Psoas muscle (tissue), 8 donors: ENCODE measurements around the gene SLC29A1. TPM values are rescaled to one million over a fixed set of nuclear protein-coding genes. Genes with fewer than 3 reads are reported as not detected.

Experiments
- ATAC-seq, 4 donors: fragments of 200-7000 bp; cut with Tn5 transposase; one replicate each; pipeline ENCODE4 v1.9.1; 2020; ENCODE audit warnings: moderate library complexity in 3 of 4, mild to moderate bottlenecking in 2 of 4
- DNase-seq, 2 donors: peaks; one replicate each; pipeline ENCODE4 v3.0.0-alpha.2; 2020
- H3K27ac ChIP-seq: fragments of 200-600 bp; one replicate; pipeline ENCODE4 v1.8.0; 2022
- H3K27me3 ChIP-seq, 3 donors: fragments of 200-600 bp in 1 of 3; one replicate each; pipeline versions ENCODE4 v1.6.1 to v1.8.0; 2013 to 2022; ENCODE audit warnings: low read length in 2 of 3, mild to moderate bottlenecking in 2 of 3, moderate library complexity in 1 of 3; ENCODE audit not compliant: insufficient read depth in 3 of 3
- H3K36me3 ChIP-seq, 2 donors: fragments of 200-600 bp in 1 of 2; one replicate each; pipeline versions ENCODE4 v1.6.1 to v1.8.0; 2013 to 2022; ENCODE audit warnings: low read depth in 1 of 2, mild to moderate bottlenecking in 1 of 2, moderate library complexity in 1 of 2; ENCODE audit not compliant: insufficient read depth in 1 of 2
- H3K4me1 ChIP-seq: fragments of 200-600 bp; one replicate; pipeline ENCODE4 v1.8.0; 2022
- H3K4me3 ChIP-seq: fragments of 200-600 bp; one replicate; pipeline ENCODE4 v1.8.0; 2022; ENCODE audit warnings: mild to moderate bottlenecking
- H3K9me3 ChIP-seq: fragments of 200-600 bp; one replicate; pipeline ENCODE4 v1.8.0; 2022
- WGBS, 3 donors: extraction: QIAGEN DNeasy Blood & Tissue Kit; methylation state at CpG; one replicate each; pipeline versions ENCODE4 v1.1.6 to v1.1.7; 2013; 5-methylcytosine and 5-hydroxymethylcytosine counted together
- intact Hi-C, 2 donors: fragments of 100-400 bp; cut with DNase I; formaldehyde crosslinking; loops; one replicate each; pipeline versions ENCODE4 v1.11.0 to v1.14.2; 2022
- polyA plus RNA-seq, 3 donors: library from polyadenylated mRNA; stranded (reverse); fragments of 200-250 nt; gene quantifications; one replicate each; pipeline ENCODE4 v1.2.3, GENCODE V29; 2013
- total RNA-seq, 4 donors: library from RNA; stranded (reverse); fragmentation: NEBNext Ultra II Directional in 2 of 4; extraction: Animal tissue kit (Norgen Biotek cat#: 25700) in 2 of 4; gene quantifications; one replicate each; pipeline versions ENCODE4 v1.2.1 to v1.2.4, GENCODE V29; 2021 to 2023
- TF ChIP-seq, protein P1 (sequence below): fragments of 200-600 bp; IDR thresholded peaks from one replicate; pipeline ENCODE4 v1.8.0; 2022; ENCODE audit warnings: antibody characterized with exemption
- donor health status: healthy with polysubstance abuse.
- donor health status: DM: no; HTN: no; CAD: no; lungs with moderate emphysema.
- donor health status: Bipolar disorder and iron deficiency.
- donor health status: healthy.
- donor health status: DM: yes; HTN: yes; CAD: no.
- donor health status: DM: no; HTN: no; CAD: no.
- donor health status: DM: no; HTN: no; CAD: no.
- donor health status: DM: yes; HTN: yes; CAD: no.

SLC29A1 gene
- total and polyA plus RNA-seq, 7 donors: 29.1 to 80.7 (median 39.7) TPM

DNA sequence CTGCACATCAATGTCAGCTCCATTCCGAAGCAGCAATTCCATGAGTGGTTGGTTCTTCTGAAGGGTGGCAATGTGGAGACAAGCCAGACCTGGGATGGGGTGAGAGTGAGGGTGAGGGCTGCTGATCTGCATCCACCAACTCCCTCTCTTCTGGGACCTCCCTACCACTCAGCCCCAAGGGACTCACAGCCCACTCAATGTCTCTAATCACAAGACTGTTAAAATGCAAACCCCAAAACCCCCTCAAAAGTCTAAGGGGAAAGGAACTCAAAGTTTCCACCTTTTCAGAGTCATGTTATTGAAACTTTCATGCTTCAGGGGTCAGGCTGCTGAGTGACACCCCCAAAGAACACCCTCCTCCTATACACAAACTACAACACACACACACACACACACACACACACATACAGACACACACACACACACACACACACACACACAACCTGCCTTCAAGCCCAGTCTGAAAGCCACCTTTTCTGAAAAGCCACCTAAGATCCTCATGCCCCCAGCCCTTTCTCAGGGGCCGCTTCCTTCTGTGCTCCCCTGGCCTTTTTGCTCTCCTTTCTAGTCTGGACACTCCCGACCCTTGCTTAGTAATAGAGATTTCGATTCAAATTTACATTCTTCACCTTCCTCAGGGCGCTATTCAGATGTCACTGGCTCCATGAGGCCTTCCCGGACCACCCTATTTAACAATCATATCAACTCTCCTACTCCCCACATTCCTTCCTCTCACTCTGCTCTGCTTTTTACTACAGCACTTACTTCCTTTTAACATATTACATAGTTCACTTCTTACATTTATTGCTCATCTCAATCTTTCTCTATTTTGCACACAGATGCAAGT, 37.3 kb downstream of the SLC29A1 start:
- H3K27ac ChIP-seq: no peak overlapping the region
- TF ChIP-seq, protein P1, sequence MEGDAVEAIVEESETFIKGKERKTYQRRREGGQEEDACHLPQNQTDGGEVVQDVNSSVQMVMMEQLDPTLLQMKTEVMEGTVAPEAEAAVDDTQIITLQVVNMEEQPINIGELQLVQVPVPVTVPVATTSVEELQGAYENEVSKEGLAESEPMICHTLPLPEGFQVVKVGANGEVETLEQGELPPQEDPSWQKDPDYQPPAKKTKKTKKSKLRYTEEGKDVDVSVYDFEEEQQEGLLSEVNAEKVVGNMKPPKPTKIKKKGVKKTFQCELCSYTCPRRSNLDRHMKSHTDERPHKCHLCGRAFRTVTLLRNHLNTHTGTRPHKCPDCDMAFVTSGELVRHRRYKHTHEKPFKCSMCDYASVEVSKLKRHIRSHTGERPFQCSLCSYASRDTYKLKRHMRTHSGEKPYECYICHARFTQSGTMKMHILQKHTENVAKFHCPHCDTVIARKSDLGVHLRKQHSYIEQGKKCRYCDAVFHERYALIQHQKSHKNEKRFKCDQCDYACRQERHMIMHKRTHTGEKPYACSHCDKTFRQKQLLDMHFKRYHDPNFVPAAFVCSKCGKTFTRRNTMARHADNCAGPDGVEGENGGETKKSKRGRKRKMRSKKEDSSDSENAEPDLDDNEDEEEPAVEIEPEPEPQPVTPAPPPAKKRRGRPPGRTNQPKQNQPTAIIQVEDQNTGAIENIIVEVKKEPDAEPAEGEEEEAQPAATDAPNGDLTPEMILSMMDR: no peak
- DNase-seq (peak in 1 of 2 donors; percentile 14), ATAC-seq (no peak)
- H3K27me3 ChIP-seq: no peaks in the 10 kb centered on the region
- intact Hi-C loops: no loop called here
- peaks cover 2 to 18% of the 10 kb centered on the region in 2 donors for H3K36me3 ChIP-seq
- H3K4me1 ChIP-seq: peaks cover 29% of the 10 kb centered on the region
- H3K4me3 ChIP-seq: no peak overlapping the region
- 91 to 94% (median 93%) methylated on average over 6 of the region's 6 CpGs for WGBS, 3 donors
- H3K9me3 ChIP-seq: no peaks in the 10 kb centered on the region

DNA sequence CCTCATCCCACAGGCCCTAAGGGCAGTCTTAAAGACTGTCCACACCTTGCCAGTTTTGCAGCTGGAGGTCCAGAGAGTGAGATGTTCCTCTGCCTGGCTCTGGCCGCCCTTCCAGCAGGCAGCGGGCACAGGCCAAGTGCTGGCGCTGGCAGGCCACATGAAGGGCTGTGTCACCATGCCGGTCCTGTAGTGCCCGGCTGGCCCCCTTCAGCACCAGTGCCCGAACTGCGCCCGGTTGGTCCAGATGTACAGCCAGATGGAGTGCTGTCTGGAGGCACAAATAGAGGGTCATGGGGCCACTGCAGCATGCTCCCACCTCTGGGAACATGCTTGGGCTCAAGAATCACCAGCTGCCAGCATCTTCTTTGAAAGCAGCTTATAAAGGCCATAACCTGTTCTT, 38.2 kb downstream of the SLC29A1 start:
- H3K4me3 ChIP-seq: no peak overlapping the region
- WGBS, 3 donors: 88 to 93% (median 92%) methylated on average over 8 of the region's 8 CpGs
- H3K27me3 ChIP-seq: no peaks in the 10 kb centered on the region
- peaks cover 20% of the 10 kb centered on the region for H3K4me1 ChIP-seq
- TF ChIP-seq, protein P1: no peak
- H3K27ac ChIP-seq: no peak overlapping the region
- peaks cover 2 to 16% of the 10 kb centered on the region in 2 donors for H3K36me3 ChIP-seq
- ATAC-seq (no peak), DNase-seq (peak in 1 of 2 donors; percentile 45)
- no peaks in the 10 kb centered on the region for H3K9me3 ChIP-seq
- intact Hi-C loops: no loop called here

DNA sequence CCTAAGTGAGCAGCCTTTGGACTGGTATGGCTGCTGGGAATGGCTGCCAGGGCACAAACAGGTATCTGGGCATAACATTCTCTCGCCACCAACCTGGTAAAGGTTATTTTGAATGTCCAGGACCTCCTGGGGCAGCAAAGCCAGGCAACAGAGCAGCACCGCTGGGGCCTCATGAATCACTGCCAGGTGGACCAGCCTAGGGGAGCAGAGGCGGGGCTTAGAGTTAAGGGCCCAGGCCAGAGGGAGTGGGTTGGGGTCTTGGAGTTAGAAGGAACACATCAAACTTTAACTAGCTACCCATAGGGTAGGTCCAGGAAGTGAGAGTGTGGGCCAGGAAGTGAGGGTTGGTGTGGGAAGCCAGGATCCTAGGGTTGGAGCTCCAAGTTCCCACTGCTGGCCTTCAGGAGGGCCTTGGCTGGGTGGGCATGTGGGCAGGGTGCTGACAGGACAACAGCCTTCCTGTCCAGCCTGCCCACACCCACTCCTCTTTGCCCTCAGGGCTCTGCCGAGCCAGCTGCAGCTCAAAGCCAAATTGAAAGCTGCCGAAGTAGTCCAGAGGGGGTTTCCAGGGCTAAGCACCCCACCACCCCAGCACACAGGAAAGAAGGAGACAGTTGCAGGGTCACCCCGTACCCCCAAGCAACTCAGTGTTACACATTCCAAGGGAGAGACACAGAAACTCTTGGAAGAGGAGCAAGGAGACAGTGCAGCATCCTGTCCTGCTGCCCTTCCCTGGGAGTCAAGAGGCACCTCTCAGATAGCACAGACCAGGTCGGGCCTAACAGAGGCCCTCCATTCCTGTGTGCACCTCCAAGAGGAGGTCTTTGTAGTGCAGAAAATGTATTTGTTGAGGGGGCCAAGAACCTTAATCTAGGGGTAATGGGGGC, 39.3 kb downstream of the SLC29A1 start:
- Histone ChIP-seq H3K4me1 (peaks cover 19% of the 10 kb centered on the region), H3K27ac (no peak overlapping the region), H3K4me3 (peak overlapping the region; percentile 73), H3K9me3 (no peaks in the 10 kb centered on the region), H3K27me3 (no peaks in the 10 kb centered on the region), H3K36me3 (peaks cover 2 to 16% of the 10 kb centered on the region in 2 donors)
- intact Hi-C loops: no loop called here
- WGBS, 3 donors: 61 to 74% (median 72%) methylated on average over 7 of the region's 7 CpGs
- TF ChIP-seq, protein P1: no peak
- ATAC-seq (no peak), DNase-seq (peak in 1 of 2 donors; percentile 44)

DNA sequence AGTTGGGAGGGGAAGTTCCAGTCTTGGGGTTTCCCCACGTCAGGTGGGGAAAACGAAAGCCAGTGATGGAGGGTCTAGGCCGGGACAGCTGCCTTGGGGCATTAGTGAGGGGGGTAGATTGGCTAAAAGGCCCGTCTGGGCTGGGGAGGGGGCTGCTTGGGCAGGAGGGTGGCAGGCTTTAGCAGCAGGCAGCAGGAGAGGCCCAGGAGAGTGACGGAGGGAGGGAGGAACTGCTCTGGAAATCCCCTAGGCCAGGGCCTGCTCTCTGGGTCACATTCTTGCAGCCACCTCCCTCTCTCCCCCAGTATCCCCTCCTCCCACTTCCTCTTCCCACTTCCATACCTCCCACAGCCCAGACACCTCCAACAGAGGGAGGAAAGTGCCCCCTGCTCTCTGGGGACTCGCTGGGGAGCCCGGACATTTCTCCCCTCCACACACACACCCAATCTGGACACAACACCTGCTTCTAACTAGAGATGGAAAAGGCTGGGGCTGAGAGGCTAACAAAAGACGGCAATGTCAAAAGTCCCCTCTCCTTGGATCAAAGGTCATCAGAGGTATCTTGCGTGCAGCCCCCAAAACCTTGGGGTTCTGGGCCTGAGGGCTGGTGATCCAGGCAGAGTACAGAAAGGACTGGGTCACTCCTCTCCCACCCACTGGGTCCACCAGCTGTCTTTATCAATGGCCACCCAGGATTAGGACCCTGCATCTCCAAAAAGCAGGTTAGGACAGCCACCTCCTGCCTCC, 40.1 kb downstream of the SLC29A1 start:
- intact Hi-C loops: no loop called here
- Histone ChIP-seq H3K27ac (no peak overlapping the region), H3K4me1 (peaks cover 15% of the 10 kb centered on the region), H3K9me3 (no peaks in the 10 kb centered on the region), H3K27me3 (peaks cover 0 to 3% (median 0%) of the 10 kb centered on the region in 3 donors), H3K36me3 (peaks cover 2 to 16% of the 10 kb centered on the region in 2 donors), H3K4me3 (peak overlapping the region; percentile 73)
- TF ChIP-seq, protein P1: no peak
- ATAC-seq (no peak), DNase-seq (peak in 1 of 2 donors; percentile 34)
- 48 to 63% (median 54%) methylated on average over 8 to 9 of the region's 9 CpGs for WGBS, 3 donors
